HepG2 (cell line): ENCODE measurements around the gene ATR. TPM values are rescaled to one million over a fixed set of nuclear protein-coding genes. Genes with fewer than 3 reads are reported as not detected.

ENCODE experiments used
- ARID2 ChIP-seq: sonication (generic); formaldehyde crosslinking; IDR thresholded peaks from 2 replicates; pipeline ENCODE4 v1.8.1; 2022; ENCODE audit warnings: mild to moderate bottlenecking, missing genetic modification reagents, borderline replicate concordance
- GATAD1 ChIP-seq: IDR thresholded peaks from 2 replicates; pipeline ENCODE4 v1.6.1; 2016; ENCODE audit warnings: missing genetic modification reagents, missing compliant biosample characterization
- HES4 ChIP-seq: sonication (generic); formaldehyde crosslinking; IDR thresholded peaks from 2 replicates; pipeline ENCODE4 v1.9.0; 2021; ENCODE audit warnings: mild to moderate bottlenecking, missing genetic modification reagents, borderline replicate concordance
- IRF1 ChIP-seq: sonication (generic); formaldehyde crosslinking; IDR thresholded peaks from 2 replicates; pipeline ENCODE4 v1.4.0; 2020; ENCODE audit warnings: low read depth, mild to moderate bottlenecking, missing genetic modification reagents
- KDM4B ChIP-seq: sonication (generic); formaldehyde crosslinking; IDR thresholded peaks from 2 replicates; pipeline ENCODE4 v1.4.0; 2020; ENCODE audit warnings: missing genetic modification reagents
- KDM5A ChIP-seq: fragments of 200-600 bp; sonication (generic); IDR thresholded peaks from 2 replicates; pipeline ENCODE4 v1.7.0; 2018; ENCODE audit warnings: antibody characterized with exemption, mild to moderate bottlenecking, low read length, borderline replicate concordance
- KLF16 ChIP-seq, 2 experiments: sonication (generic) in 1 of 2; formaldehyde crosslinking in 1 of 2; IDR thresholded peaks; 2 replicates each; pipeline versions ENCODE4 v1.6.1 to v1.8.0; 2016 to 2023; ENCODE audit warnings: missing genetic modification reagents in 2 of 2, missing compliant biosample characterization in 1 of 2
- MED1 ChIP-seq: sonication (generic); formaldehyde crosslinking; IDR thresholded peaks from 2 replicates; pipeline ENCODE4 v1.4.0; 2020; ENCODE audit warnings: missing genetic modification reagents
- MLX ChIP-seq: IDR thresholded peaks from 2 replicates; pipeline ENCODE4 v1.6.1; 2016
- MTF1 ChIP-seq: sonication (generic); formaldehyde crosslinking; IDR thresholded peaks from 2 replicates; pipeline ENCODE4 v1.5.0; 2020; ENCODE audit warnings: missing genetic modification reagents
- NCOR1 ChIP-seq: fragments of 200-600 bp; sonication (generic); IDR thresholded peaks from 2 replicates; pipeline ENCODE4 v1.7.0; 2017; ENCODE audit warnings: antibody characterized with exemption, low read length, borderline replicate concordance
- NFKBIZ ChIP-seq: IDR thresholded peaks from 2 replicates; pipeline ENCODE4 v1.6.1; 2018; ENCODE audit warnings: missing genetic modification reagents, missing compliant biosample characterization
- NONO ChIP-seq, 2 experiments: fragments of 450-650 bp in 1 of 2; sonication (generic) in 1 of 2; formaldehyde crosslinking in 1 of 2; IDR thresholded peaks in 1 of 2; conservative IDR thresholded peaks in 1 of 2; 2 replicates each; pipeline versions ENCODE4 v1.6.1 to v1.8.0; 2017 to 2022; ENCODE audit warnings: mild to moderate bottlenecking in 1 of 2, missing genetic modification reagents in 1 of 2, moderate library complexity in 1 of 2
- SSRP1 ChIP-seq: IDR thresholded peaks from 2 replicates; pipeline ENCODE4 v1.6.1; 2016; ENCODE audit warnings: control low read depth
- SYNCRIP ChIP-seq: fragments of 200-400 bp; formaldehyde crosslinking; IDR thresholded peaks from 2 replicates; pipeline ENCODE4 v1.6.1; 2018; ENCODE audit warnings: mild to moderate bottlenecking, low read depth, low read length; ENCODE audit not compliant: insufficient read depth
- ZNF264 ChIP-seq: sonication (generic); formaldehyde crosslinking; IDR thresholded peaks from 2 replicates; pipeline ENCODE4 v1.4.0; 2020; ENCODE audit warnings: missing genetic modification reagents
- ZNF30 ChIP-seq: sonication (generic); formaldehyde crosslinking; IDR thresholded peaks from 2 replicates; pipeline ENCODE4 v1.5.0; 2020; ENCODE audit warnings: mild to moderate bottlenecking, missing genetic modification reagents
- ZNF331 ChIP-seq: sonication (generic); formaldehyde crosslinking; IDR thresholded peaks from 2 replicates; pipeline ENCODE4 v1.4.0; 2020; ENCODE audit warnings: missing genetic modification reagents
- ZNF343 ChIP-seq: sonication (generic); formaldehyde crosslinking; IDR thresholded peaks from 2 replicates; pipeline ENCODE4 v1.4.0; 2020; ENCODE audit warnings: mild to moderate bottlenecking, missing genetic modification reagents
- ZNF660 ChIP-seq: sonication (generic); formaldehyde crosslinking; IDR thresholded peaks from 2 replicates; pipeline ENCODE4 v1.5.1; 2020; ENCODE audit warnings: mild to moderate bottlenecking, low read depth, missing genetic modification reagents, borderline replicate concordance
- ZNF670 ChIP-seq: sonication (generic); formaldehyde crosslinking; IDR thresholded peaks from 2 replicates; pipeline ENCODE4 v1.8.0; 2022; ENCODE audit warnings: mild to moderate bottlenecking, missing genetic modification reagents, borderline replicate concordance
- ZNF761 ChIP-seq: sonication (generic); formaldehyde crosslinking; conservative IDR thresholded peaks from 2 replicates; pipeline ENCODE4 v1.4.0; 2020; ENCODE audit warnings: mild to moderate bottlenecking, missing genetic modification reagents
- ZSCAN22 ChIP-seq: sonication (generic); formaldehyde crosslinking; IDR thresholded peaks from 2 replicates; pipeline ENCODE4 v1.4.0; 2020; ENCODE audit warnings: mild to moderate bottlenecking, missing genetic modification reagents
- polyA plus RNA-seq, 8 experiments: library from polyadenylated mRNA; depleted of rRNA in 3 of 8; stranded (reverse) in 7 of 8; unstranded in 1 of 8; fragments of >200 nt; fragmentation: Illumina TruSeq in 4 of 8; extraction: Trizol in 4 of 8; gene quantifications; 2 replicates each; pipeline versions ENCODE4 v1.2.1 to v1.2.3, GENCODE V29; 2011 to 2016; ENCODE audit warnings: low read depth in 4 of 8, missing spikeins in 1 of 8, mixed read lengths in 1 of 8; ENCODE audit not compliant: insufficient read depth in 1 of 8
- total RNA-seq, 5 experiments: library from RNA; depleted of rRNA; stranded (reverse); fragments of >200 nt; fragmentation: Illumina TruSeq; extraction: Trizol; gene quantifications; 2 replicates each; pipeline ENCODE4 v1.2.3, GENCODE V29; 2016; ENCODE audit warnings: low read depth in 1 of 5
- TF ChIP-seq, protein P1 (sequence below): IDR thresholded peaks from 2 replicates; pipeline ENCODE4 v1.6.1; 2016; ENCODE audit warnings: low read depth, control low read depth
- TF ChIP-seq, protein P2 (sequence below): sonication (generic); formaldehyde crosslinking; IDR thresholded peaks from 2 replicates; pipeline ENCODE4 v1.5.0; 2020; ENCODE audit warnings: missing genetic modification reagents
- TF ChIP-seq, protein P3 (sequence below): sonication (generic); formaldehyde crosslinking; IDR thresholded peaks from 2 replicates; pipeline ENCODE4 v1.5.0; 2020; ENCODE audit warnings: mild to moderate bottlenecking, missing genetic modification reagents, borderline replicate concordance

ATR gene
- total and polyA plus RNA-seq, 2 of the 13 experiments (the other 11 are each of a cell fraction or from before 2014, with no cell fraction given), result 6.6 to 17.0 TPM

GRCh38 chr3:142447301-142447851 is 131.2 kb downstream of the ATR start (continued):
- peak; percentile 81; the same call in 1 of the 2 replicates for TF ChIP-seq ZNF670 (CRISPR knock-in tag)
- no peak for TF ChIP-seq ZNF761 (CRISPR knock-in tag)
- no peak for TF ChIP-seq HES4 (CRISPR knock-in tag)
- no peak for TF ChIP-seq ZNF30 (CRISPR knock-in tag)
- TF ChIP-seq SSRP1 (CRISPR knock-in tag), result no peak
- TF ChIP-seq NCOR1, result no peak
- no peak for TF ChIP-seq NONO (IDR thresholded peaks at IDR 0.05)
- no peak for TF ChIP-seq NONO (CRISPR knock-in tag; conservative IDR thresholded peaks at IDR 0.05)
- TF ChIP-seq, protein P1, sequence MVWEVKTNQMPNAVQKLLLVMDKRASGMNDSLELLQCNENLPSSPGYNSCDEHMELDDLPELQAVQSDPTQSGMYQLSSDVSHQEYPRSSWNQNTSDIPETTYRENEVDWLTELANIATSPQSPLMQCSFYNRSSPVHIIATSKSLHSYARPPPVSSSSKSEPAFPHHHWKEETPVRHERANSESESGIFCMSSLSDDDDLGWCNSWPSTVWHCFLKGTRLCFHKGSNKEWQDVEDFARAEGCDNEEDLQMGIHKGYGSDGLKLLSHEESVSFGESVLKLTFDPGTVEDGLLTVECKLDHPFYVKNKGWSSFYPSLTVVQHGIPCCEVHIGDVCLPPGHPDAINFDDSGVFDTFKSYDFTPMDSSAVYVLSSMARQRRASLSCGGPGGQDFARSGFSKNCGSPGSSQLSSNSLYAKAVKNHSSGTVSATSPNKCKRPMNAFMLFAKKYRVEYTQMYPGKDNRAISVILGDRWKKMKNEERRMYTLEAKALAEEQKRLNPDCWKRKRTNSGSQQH (CRISPR knock-in tag), result peak; percentile 53; the same call in 1 of the 2 replicates
- TF ChIP-seq KLF16 (CRISPR knock-in tag; IDR thresholded peaks at IDR 0.05), result no peak; a peak in 1 of 4 replicates
- TF ChIP-seq MTF1, result no peak
- peak; percentile 17; the same call in 1 of the 2 replicates for TF ChIP-seq ZSCAN22 (CRISPR knock-in tag)
- TF ChIP-seq ZNF343 (CRISPR knock-in tag), result 0 out of 2 replicates have a peak, but pooled peaks have one; percentile 34
- no peak for TF ChIP-seq IRF1 (CRISPR knock-in tag)
- TF ChIP-seq, protein P2, sequence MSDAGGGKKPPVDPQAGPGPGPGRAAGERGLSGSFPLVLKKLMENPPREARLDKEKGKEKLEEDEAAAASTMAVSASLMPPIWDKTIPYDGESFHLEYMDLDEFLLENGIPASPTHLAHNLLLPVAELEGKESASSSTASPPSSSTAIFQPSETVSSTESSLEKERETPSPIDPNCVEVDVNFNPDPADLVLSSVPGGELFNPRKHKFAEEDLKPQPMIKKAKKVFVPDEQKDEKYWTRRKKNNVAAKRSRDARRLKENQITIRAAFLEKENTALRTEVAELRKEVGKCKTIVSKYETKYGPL (CRISPR knock-in tag), result no peak
- TF ChIP-seq ZNF264 (CRISPR knock-in tag), result peak; percentile 26; the same call in 1 of the 2 replicates
- no peak for TF ChIP-seq GATAD1 (CRISPR knock-in tag)
- no peak for TF ChIP-seq ZNF331 (CRISPR knock-in tag)
- no peak for TF ChIP-seq NFKBIZ (CRISPR knock-in tag)
- TF ChIP-seq KDM5A, result no peak
- TF ChIP-seq ZNF660 (CRISPR knock-in tag), result no peak
- TF ChIP-seq ARID2 (CRISPR knock-in tag), result no peak
- TF ChIP-seq MLX (CRISPR knock-in tag), result no peak
- no peak for TF ChIP-seq KDM4B (CRISPR knock-in tag)
- TF ChIP-seq, protein P3, sequence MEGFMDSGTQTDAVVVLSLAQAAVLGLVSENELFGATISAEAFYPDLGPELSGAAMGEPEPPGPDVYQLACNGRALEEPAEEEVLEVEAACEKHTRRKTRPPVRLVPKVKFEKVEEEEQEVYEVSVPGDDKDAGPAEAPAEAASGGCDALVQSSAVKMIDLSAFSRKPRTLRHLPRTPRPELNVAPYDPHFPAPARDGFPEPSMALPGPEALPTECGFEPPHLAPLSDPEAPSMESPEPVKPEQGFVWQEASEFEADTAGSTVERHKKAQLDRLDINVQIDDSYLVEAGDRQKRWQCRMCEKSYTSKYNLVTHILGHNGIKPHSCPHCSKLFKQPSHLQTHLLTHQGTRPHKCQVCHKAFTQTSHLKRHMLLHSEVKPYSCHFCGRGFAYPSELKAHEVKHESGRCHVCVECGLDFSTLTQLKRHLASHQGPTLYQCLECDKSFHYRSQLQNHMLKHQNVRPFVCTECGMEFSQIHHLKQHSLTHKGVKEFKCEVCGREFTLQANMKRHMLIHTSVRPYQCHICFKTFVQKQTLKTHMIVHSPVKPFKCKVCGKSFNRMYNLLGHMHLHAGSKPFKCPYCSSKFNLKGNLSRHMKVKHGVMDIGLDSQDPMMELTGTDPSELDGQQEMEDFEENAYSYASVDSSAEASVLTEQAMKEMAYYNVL, result no peak; the same call in 1 of the 2 replicates
- TF ChIP-seq MED1 (CRISPR knock-in tag), result no peak
- TF ChIP-seq SYNCRIP, result no peak
